Stimulated activated CD4-positive, alpha-beta T cell treated with anti-CD3 and anti-CD28 coated beads, Interleukin-1b, Interleukin-23, amount 100 ng/mL, for 4 hours (primary cell): Measurements from ENCODE around the gene CADM1.

Experiments
- DNase-seq, 2 donors: peaks; one replicate each; pipeline ENCODE4 v3.0.0-alpha.2; 2020; ENCODE audit warnings: low read depth in 2 of 2

Gene CADM1

GRCh38 chr11:115352805-115353485, 151.3 kb downstream of the CADM1 start:
- no peak for DNase-seq

GRCh38 chr11:115349335-115350017, 154.7 kb downstream of the CADM1 start:
- no peak for DNase-seq

GRCh38 chr11:115348416-115348815, 155.8 kb downstream of the CADM1 start:
- DNase-seq: no peak

GRCh38 chr11:115347106-115347505, 157.1 kb downstream of the CADM1 start:
- DNase-seq: no peak

- DNase-seq: no peak
These were observed 158.4 kb downstream of the CADM1 start for GRCh38 chr11:115345840-115346239.

GRCh38 chr11:115345361-115345760, 158.9 kb downstream of the CADM1 start:
- DNase-seq: no peak

GRCh38 chr11:115344846-115345245, 159.4 kb downstream of the CADM1 start:
- DNase-seq: no peak

GRCh38 chr11:115342142-115342541, 162.1 kb downstream of the CADM1 start:
- DNase-seq: no peak

GRCh38 chr11:115340874-115341273, 163.3 kb downstream of the CADM1 start:
- DNase-seq: no peak

GRCh38 chr11:115338476-115338875, 165.7 kb downstream of the CADM1 start:
- no peak for DNase-seq

- DNase-seq: no peak
These were observed 169.1 kb downstream of the CADM1 start for GRCh38 chr11:115334932-115335788.

GRCh38 chr11:115333949-115334348, 170.3 kb downstream of the CADM1 start:
- no peak for DNase-seq

GRCh38 chr11:115333121-115333520, 171.1 kb downstream of the CADM1 start:
- no peak for DNase-seq

- no peak for DNase-seq
These were observed 173.3 kb downstream of the CADM1 start for GRCh38 chr11:115330684-115331482.

GRCh38 chr11:115326526-115326925, 177.7 kb downstream of the CADM1 start:
- no peak for DNase-seq

GRCh38 chr11:115325523-115325922, 178.7 kb downstream of the CADM1 start:
- DNase-seq: no peak

- DNase-seq: no peak
These were observed 179.4 kb downstream of the CADM1 start for GRCh38 chr11:115324581-115325432.

- no peak for DNase-seq
These were observed 181.5 kb downstream of the CADM1 start for GRCh38 chr11:115322553-115323203.

- DNase-seq: no peak
These were observed 182.5 kb downstream of the CADM1 start for GRCh38 chr11:115321605-115322289.
